Measurements from ENCODE around the gene ME1.
"Not testable (repeated sequence)": the region's sequence is repeated elsewhere in the genome, so short reads cannot be mapped to it uniquely, and the experiment has no call there.

ME1 gene

DNA sequence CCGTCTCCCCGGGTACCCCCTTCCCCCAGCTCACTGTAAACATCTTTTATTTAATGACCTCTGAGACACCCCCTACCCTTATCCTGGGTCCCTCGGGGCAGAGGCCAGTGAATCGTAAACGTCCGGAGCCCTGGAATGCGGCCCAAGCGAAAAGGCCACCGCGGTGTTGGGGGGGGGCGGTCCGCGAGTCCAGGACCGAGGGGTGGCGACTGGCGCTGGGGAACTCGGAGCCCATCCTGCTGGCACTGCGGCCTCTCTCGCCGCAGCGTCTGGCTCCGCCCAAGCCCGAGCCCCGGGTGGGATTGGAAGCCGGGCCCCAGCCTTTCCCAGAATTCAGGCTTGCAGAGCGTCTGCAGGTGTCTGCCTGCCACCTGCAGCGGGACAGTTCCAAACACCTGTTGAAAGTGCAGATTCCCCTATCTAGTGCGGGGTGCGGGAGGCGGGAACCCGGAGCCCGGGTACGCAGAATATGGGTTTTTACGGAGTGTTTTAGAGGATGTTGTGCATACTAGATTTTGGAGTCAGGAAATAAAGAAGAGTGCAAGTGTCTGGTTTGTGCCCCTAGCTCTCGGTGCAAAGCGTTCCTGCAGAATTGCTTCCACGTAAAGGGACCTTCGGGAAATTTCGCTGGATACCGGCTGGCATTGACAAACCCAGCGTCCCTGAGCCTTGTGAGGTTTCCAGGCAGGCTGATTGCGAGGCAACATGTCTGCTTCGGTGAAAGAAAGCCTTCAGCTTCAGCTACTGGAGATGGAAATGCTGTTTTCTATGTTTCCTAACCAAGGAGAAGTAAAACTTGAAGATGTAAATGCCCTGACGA lies 236.9 kb downstream of the ME1 start:
- in situ Hi-C loops (cut with HindIII; ENCODE audit: low sequenced_read_pairs): no loop called here

DNA sequence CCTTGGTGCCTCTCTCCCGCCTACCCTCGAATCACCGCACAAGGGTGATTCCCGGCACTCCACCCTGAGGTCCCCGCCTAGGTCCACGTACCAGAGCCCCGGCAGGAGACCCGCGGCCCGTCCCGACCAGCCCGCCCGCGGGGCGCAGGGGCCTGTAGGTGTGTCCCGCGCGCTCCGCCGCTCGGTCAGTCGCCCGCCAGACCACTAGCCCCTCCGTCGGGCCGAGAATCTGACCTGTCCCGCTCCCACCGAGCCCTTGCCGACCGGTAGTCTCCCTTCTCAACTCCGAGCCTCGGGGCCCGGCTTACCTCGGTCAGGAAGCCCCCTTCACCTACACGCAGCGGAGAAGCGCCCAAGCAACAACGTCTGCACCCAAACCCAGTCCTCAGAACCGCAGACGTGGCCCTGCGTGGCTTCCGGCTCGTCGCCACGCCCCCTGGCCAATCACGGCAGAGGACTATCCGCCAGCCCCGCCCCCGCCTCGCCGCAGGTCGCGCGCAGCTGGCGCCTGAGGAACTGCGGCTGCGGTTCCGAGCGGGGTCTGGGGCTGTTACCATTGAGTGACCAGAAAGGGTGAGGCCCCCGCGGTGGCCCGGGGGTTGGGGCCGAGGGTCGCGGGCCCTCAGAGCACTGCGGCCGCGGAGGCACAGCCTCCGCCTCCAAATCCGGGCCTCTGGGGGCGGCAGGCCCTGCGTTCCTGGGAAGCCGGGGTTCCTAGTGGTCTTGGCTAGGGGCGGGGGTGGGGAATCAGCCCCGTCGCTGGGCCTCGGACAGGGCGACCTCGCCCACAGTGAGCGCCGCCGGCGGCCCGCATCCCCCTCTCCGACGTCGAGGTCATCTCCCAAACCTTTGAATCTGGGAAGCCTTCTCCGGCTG lies 237.7 kb downstream of the ME1 start, which contains the start of the genes PGM3 and RWDD2A:
Gene PGM3 (minus strand): TSS at position 395 of the 876 bp plus-strand sequence. CDS start 2,253 bp downstream, outside the sequence.
Gene RWDD2A (plus strand): TSS at position 487 of the 876 bp plus-strand sequence. CDS start 1,095 bp downstream, outside the sequence.
- in situ Hi-C loops (cut with HindIII; ENCODE audit: low sequenced_read_pairs): no loop called here

DNA sequence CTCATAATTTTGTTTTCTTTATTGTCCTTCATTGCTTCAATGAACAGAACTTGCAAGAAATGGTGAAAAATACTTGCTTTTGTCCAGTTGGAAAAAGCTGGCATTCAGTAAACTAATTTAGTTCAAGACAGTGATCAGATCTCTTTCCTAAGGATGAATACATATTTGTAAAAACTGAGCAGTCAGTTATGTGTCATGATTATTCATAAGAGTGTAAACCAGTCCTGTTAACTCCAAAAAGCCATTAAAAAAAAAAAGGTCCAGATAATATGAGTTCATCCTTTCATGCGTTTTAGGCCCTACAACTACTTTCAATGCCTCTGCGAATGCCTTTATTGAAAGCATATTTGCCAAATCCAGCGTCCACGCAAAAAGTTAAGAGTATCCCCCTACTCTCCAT lies 238.4 kb downstream of the ME1 start:
- in situ Hi-C loops (cut with HindIII; ENCODE audit: low sequenced_read_pairs): no loop called here

DNA sequence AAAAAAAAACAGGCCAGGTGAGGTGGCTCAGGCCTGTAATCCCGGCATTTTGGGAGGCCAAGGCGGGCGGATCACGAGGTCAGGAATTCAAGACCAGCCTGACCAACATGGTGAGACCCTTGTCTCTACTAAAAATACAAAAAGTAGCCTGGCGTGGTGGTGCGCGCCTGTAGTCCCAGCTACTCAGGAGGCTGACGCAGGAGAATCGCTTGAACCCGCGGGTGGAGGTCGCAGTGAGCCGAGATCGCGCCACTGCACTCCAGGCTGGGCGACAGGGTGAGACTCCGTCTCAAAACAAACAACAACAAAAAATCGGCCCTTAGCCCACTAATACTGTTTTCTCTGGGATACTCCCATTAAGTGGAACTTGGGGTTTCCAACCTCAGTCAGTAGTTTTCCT lies 238.9 kb downstream of the ME1 start:
- in situ Hi-C loops (cut with HindIII; ENCODE audit: low sequenced_read_pairs): not testable (repeated sequence)

GRCh38 chr6:83190626-83191025 lies 240.2 kb downstream of the ME1 start:
- in situ Hi-C loops (cut with HindIII; ENCODE audit: low sequenced_read_pairs): no loop called here

DNA sequence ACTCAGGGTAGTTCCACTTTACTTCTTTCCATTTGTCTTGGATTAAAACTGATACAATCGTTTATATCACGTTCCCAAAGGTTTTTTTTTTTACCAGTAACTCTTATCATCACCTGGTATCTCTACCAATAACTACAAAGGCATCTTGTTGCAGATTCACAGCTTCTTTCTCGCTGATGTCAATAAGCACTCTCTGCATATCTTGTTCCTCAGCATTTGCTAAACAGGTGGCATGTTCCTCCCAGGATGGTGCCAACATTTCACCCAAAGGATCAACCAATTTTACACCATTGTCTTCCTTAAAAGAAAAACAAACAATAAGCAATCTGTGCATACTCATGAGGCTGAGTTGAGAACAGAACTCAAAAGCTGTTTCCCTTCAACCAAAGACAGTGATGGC lies 242.3 kb downstream of the ME1 start:
- in situ Hi-C loops (cut with HindIII; ENCODE audit: low sequenced_read_pairs): no loop called here

DNA sequence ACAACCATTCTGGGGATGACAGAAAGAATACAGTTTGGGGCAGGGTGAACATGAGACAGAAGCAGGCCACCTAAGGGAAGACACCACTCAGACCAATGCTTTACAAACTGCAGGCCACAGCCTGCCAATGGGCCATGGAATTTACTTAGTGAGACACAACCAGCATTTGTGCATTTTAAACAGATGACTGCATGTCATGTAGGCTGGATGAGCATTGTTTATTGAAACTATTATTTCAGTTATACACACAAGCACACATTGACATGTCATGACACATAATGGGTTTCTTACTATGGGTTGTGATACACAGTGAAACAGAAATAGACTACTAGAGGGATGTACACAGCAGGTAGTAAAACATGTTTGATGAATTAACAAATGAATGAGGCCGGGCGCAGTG lies 245.8 kb downstream of the ME1 start:
- in situ Hi-C loops (cut with HindIII; ENCODE audit: low sequenced_read_pairs): no loop called here

DNA sequence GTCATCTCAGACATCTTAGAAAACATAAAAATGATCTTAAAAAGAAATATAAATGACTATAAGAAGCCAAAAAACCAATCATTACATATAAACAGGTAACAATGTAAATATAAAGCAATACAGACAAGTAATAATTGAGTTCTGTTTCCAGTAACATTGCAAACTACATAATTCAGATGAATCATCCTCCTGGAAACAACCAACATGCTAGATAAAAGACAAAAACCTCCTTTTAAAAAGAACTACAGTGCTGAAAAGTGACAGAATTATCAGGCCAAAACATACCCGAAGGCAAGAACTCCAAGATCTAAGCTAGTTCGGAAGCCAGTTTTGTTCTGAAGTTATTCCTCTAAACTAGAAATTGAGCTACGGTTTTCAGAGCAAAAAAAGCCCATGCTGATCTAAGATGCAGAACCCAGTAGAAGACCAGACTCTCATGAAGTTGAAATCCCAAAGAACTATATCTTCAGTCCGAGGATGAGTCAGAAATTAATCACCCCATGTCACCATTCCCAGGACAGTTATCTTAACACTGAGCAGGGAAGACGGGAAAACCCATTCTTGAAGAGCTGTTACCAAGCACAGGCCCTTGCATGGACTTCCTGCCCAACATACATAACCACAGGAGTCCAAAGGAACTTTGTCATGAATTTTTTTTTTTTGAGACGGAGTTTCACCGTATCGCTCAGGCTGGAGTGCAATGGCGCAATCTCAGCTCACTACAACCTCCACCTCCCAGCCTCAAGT lies 247.6 kb downstream of the ME1 start:
- in situ Hi-C loops (cut with HindIII; ENCODE audit: low sequenced_read_pairs): no loop called here

GRCh38 chr6:83182114-83182513 lies 248.7 kb downstream of the ME1 start:
- in situ Hi-C loops (cut with HindIII; ENCODE audit: low sequenced_read_pairs): no loop called here

DNA sequence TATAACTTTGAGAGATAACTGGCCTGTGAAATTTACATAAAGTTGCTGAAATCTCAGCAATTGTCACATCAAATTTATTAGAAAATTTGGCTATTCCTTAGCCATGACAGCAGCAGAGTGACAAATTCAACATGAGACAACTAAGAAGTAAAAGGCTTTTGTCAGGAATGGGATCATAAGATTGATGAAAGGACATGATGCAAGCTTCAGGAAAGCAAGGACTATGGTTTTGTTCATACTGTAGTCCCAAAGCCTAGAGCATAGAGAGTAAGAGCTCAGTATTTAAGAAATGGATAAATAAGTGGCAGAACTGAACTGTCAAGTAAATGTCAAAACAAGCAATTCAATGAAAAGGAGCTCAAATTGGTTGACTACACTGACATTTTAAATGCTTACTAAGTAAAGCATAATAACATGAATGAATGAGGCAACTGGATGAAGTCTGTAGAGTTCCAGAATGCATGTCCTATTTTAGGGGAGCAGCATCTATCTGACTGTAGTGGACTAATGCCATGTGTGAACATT lies 250.4 kb downstream of the ME1 start:
- in situ Hi-C loops (cut with HindIII; ENCODE audit: low sequenced_read_pairs): no loop called here

GRCh38 chr6:83176246-83176645 lies 254.6 kb downstream of the ME1 start:
- in situ Hi-C loops (cut with HindIII; ENCODE audit: low sequenced_read_pairs): no loop called here

DNA sequence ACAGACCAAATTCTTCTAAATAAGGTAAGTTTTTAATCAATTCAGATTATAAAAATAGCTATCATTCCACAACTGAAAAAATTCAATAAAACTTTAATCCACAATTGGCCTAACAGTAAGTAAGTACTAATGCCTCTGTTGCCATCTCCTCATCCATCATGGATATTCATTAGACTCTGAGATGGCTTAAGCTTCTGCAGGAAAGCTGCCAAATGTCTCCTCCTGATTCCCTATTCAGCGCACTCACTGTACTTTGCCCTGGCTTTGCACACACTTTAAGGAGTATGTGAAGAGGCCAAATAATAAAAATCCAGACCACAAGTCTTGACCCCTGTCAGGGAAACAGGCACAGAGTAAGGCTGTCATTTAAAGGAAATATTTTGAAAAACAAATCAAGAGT lies 261.3 kb downstream of the ME1 start:
- in situ Hi-C loops (cut with HindIII; ENCODE audit: low sequenced_read_pairs): no loop called here

DNA sequence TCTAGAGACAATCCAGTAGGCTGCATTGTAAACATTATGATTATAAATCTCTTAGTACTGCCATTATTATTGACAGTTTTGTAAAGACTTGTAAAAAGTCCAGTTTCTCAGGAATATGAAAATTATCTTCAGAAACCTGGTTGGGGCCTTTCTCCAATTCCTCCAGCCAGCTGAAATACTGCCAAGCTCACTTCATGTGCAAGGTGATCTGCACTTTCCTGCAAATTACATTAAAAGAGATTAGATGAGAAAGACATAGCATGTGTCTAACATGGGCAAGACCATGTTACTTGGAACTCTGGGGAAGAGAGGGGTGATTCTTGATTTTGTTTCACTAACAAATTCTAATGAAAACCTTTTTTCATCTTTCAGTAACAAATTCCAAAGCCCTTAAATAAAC lies 261.7 kb downstream of the ME1 start:
- in situ Hi-C loops (cut with HindIII; ENCODE audit: low sequenced_read_pairs): no loop called here

DNA sequence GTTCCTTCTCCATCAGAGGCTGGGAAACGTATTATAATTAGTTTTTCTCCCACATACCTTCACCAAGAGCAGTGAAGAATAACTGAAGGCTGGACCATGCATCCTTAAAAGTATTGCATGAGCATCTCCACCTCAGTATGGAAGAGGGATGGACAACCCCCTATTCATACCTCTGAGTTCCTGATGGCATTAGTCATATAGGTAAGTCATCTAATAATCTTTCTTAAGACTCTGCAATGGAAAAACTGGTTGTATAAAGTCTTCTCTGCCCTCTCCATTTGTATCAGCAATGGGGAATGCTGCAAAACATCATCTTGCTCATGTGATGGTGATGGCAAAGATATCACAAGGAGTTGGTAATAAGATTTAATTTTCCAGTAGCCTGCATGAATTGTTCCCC lies 262.3 kb downstream of the ME1 start:
- in situ Hi-C loops (cut with HindIII; ENCODE audit: low sequenced_read_pairs): no loop called here

DNA sequence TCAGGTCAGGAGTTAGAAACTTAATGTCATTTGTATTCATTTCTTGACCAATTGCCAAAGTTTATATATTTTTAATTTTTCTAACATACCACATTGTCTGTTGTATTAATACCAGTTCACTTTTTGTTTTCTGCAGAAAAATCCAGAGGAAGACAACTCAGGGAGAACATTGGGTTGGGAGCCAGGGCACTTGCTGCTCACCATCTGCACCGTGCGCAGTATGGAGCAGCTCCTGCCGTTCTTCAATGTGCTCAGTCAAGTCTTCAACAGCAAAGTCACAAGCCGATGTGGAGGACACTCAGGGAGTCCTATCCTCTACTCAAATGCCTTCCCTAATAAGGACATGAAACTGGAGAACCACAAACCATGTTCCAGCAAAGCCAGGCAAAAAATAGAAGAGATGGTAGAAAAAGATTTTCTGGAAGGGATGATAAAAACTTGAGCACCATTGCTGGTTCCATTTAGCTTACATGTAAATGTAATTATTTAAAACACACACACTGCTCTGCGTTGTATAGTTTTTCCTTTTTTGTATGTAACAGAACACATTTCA lies 263.0 kb downstream of the ME1 start:
- in situ Hi-C loops (cut with HindIII; ENCODE audit: low sequenced_read_pairs): no loop called here
